K562 (cell line): ENCODE data around the gene NME7. TPM values are rescaled to one million over a fixed set of nuclear protein-coding genes. Genes with fewer than 3 reads are reported as not detected.

Experiments used
- BACH1 ChIP-seq: fragments of 200-800 bp; sonication (Bioruptor generic); IDR thresholded peaks from 2 replicates; pipeline ENCODE4 v1.6.1; 2016; ENCODE audit warnings: missing genetic modification characterization, missing compliant biosample characterization
- ELF1 ChIP-seq: fragments of 200-800 bp; sonication (Bioruptor generic); IDR thresholded peaks from 2 replicates; pipeline ENCODE4 v1.6.1; 2016; ENCODE audit warnings: missing genetic modification characterization, missing compliant biosample characterization
- KAT2B ChIP-seq: IDR thresholded peaks from one replicate; pipeline ENCODE4 v1.6.1; 2012; ENCODE audit warnings: low read depth, mild to moderate bottlenecking, control low read depth, inconsistent platforms, low read length, moderate library complexity
- KDM2B ChIP-seq: fragments of 250-450 bp; sonication (Bioruptor Pico); IDR thresholded peaks from 2 replicates; pipeline ENCODE4 v1.8.0; 2021; ENCODE audit warnings: mild to moderate bottlenecking, moderate library complexity
- KDM4B ChIP-seq, 2 experiments: fragments of 450-650 bp in 1 of 2; sonication (generic) in 1 of 2; IDR thresholded peaks; 2 replicates each; pipeline ENCODE4 v1.6.1; 2016 to 2017; ENCODE audit warnings: borderline replicate concordance in 2 of 2, antibody characterized with exemption in 1 of 2, low read depth in 1 of 2, mild to moderate bottlenecking in 1 of 2
- MIER1 ChIP-seq: fragments of 450-650 bp; IDR thresholded peaks from 2 replicates; pipeline ENCODE4 v1.6.1; 2016; ENCODE audit warnings: antibody characterized with exemption, mild to moderate bottlenecking, low read depth
- NFIC ChIP-seq: fragments of 450-650 bp; IDR thresholded peaks from 2 replicates; pipeline ENCODE4 v1.6.1; 2017; ENCODE audit warnings: mild to moderate bottlenecking, inconsistent platforms
- NKRF ChIP-seq: fragments of 450-650 bp; IDR thresholded peaks from 2 replicates; pipeline ENCODE4 v1.6.1; 2016; ENCODE audit warnings: borderline replicate concordance
- TEAD1 ChIP-seq, 2 experiments: fragments of 450-650 bp in 1 of 2; sonication (generic) in 1 of 2; formaldehyde crosslinking; IDR thresholded peaks; 2 replicates each; pipeline versions ENCODE4 v1.4.0 to v1.8.0; 2020 to 2022; ENCODE audit warnings: mild to moderate bottlenecking in 2 of 2, missing genetic modification reagents in 1 of 2
- ZFP36 ChIP-seq: fragments of 150-350 bp; IDR thresholded peaks from 2 replicates; pipeline ENCODE4 v1.6.1; 2018; ENCODE audit warnings: low read length, low read depth; ENCODE audit not compliant: partially characterized antibody
- ZKSCAN8 ChIP-seq: fragments of 200-800 bp; sonication (Bioruptor generic); IDR thresholded peaks from 2 replicates; pipeline ENCODE4 v1.6.1; 2016; ENCODE audit warnings: missing genetic modification characterization, missing compliant biosample characterization
- ZNF512 ChIP-seq: IDR thresholded peaks from 2 replicates; pipeline ENCODE4 v1.6.1; 2016; ENCODE audit warnings: missing genetic modification characterization, missing compliant biosample characterization
- ZNF75A ChIP-seq: fragments of 450-650 bp; formaldehyde crosslinking; IDR thresholded peaks from 2 replicates; pipeline ENCODE4 v1.4.0; 2020; ENCODE audit warnings: mild to moderate bottlenecking
- polyA plus RNA-seq, 8 experiments: library from polyadenylated mRNA; depleted of rRNA in 4 of 8; stranded (reverse) in 5 of 8; unstranded in 3 of 8; fragments of >200 nt; fragmentation: Nextera tagmentation in 2 of 8; fragmentation: Illumina TruSeq in 1 of 8; extraction: Ambion mirVana in 2 of 8; extraction: Trizol in 1 of 8; gene quantifications; 2 replicates each; pipeline versions ENCODE4 v1.2.1 to v1.2.3, GENCODE V29; 2011 to 2014; ENCODE audit warnings: inconsistent platforms in 1 of 8, missing spikeins in 1 of 8
- total RNA-seq, 7 experiments: library from RNA; depleted of rRNA in 6 of 7; stranded (reverse); fragments of >200 nt in 6 of 7; fragmentation: Illumina TruSeq in 2 of 7; extraction: Trizol in 2 of 7; gene quantifications; 2 replicates each; pipeline versions ENCODE4 v1.2.1 to v1.2.3, GENCODE V29; 2011 to 2021; ENCODE audit warnings: low replicate concordance in 1 of 7
- TF ChIP-seq, protein P1 (sequence below): fragments of 450-650 bp; IDR thresholded peaks from 2 replicates; pipeline ENCODE4 v1.6.1; 2018; ENCODE audit not compliant: partially characterized antibody
- TF ChIP-seq, protein P2 (sequence below): sonication (generic); formaldehyde crosslinking; IDR thresholded peaks from 2 replicates; pipeline ENCODE4 v1.8.1; 2023; ENCODE audit warnings: mild to moderate bottlenecking, missing genetic modification reagents
- TF ChIP-seq, protein P3 (sequence below): fragments of 250-450 bp; sonication (Bioruptor Pico); IDR thresholded peaks from 2 replicates; pipeline ENCODE4 v1.4.0; 2020

Gene NME7
- total and polyA plus RNA-seq, 9 of the 15 experiments (the other 6 are each of a cell fraction or from before 2014, with no cell fraction given): 7.9 to 43.2 (median 23.9) TPM

- no peak for TF ChIP-seq NKRF
- TF ChIP-seq KDM2B (CRISPR knock-in tag): no peak
- TF ChIP-seq, protein P1, sequence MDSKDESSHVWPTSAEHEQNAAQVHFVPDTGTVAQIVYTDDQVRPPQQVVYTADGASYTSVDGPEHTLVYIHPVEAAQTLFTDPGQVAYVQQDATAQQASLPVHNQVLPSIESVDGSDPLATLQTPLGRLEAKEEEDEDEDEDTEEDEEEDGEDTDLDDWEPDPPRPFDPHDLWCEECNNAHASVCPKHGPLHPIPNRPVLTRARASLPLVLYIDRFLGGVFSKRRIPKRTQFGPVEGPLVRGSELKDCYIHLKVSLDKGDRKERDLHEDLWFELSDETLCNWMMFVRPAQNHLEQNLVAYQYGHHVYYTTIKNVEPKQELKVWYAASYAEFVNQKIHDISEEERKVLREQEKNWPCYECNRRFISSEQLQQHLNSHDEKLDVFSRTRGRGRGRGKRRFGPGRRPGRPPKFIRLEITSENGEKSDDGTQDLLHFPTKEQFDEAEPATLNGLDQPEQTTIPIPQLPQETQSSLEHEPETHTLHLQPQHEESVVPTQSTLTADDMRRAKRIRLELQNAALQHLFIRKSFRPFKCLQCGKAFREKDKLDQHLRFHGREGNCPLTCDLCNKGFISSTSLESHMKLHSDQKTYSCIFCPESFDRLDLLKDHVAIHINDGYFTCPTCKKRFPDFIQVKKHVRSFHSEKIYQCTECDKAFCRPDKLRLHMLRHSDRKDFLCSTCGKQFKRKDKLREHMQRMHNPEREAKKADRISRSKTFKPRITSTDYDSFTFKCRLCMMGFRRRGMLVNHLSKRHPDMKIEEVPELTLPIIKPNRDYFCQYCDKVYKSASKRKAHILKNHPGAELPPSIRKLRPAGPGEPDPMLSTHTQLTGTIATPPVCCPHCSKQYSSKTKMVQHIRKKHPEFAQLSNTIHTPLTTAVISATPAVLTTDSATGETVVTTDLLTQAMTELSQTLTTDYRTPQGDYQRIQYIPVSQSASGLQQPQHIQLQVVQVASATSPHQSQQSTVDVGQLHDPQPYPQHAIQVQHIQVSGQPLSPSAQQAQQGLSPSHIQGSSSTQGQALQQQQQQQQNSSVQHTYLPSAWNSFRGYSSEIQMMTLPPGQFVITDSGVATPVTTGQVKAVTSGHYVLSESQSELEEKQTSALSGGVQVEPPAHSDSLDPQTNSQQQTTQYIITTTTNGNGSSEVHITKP: peak; percentile 82
- no peak; the same call in 1 of the 2 replicates for TF ChIP-seq MIER1
- no peak for TF ChIP-seq ZNF75A (CRISPR knock-in tag)
- TF ChIP-seq BACH1: 0 out of 2 replicates have a peak, but pooled peaks have one; percentile 9
- no peak for TF ChIP-seq ZKSCAN8 (CRISPR knock-in tag)
- TF ChIP-seq ELF1 (tag): peak; percentile 53; the same call in 1 of the 2 replicates
- TF ChIP-seq KDM4B (IDR thresholded peaks at IDR 0.05; ENCODE audit: borderline replicate concordance in 2 of 2, low read depth in 1 of 2): no peak
- 0 out of 4 replicates have a peak, but pooled peaks of 1 of the 2 experiments have one; percentile 29 for TF ChIP-seq TEAD1 (CRISPR knock-in tag; IDR thresholded peaks at IDR 0.05)
- TF ChIP-seq, protein P2, sequence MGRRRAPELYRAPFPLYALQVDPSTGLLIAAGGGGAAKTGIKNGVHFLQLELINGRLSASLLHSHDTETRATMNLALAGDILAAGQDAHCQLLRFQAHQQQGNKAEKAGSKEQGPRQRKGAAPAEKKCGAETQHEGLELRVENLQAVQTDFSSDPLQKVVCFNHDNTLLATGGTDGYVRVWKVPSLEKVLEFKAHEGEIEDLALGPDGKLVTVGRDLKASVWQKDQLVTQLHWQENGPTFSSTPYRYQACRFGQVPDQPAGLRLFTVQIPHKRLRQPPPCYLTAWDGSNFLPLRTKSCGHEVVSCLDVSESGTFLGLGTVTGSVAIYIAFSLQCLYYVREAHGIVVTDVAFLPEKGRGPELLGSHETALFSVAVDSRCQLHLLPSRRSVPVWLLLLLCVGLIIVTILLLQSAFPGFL (CRISPR knock-in tag): no peak
- TF ChIP-seq, protein P3, sequence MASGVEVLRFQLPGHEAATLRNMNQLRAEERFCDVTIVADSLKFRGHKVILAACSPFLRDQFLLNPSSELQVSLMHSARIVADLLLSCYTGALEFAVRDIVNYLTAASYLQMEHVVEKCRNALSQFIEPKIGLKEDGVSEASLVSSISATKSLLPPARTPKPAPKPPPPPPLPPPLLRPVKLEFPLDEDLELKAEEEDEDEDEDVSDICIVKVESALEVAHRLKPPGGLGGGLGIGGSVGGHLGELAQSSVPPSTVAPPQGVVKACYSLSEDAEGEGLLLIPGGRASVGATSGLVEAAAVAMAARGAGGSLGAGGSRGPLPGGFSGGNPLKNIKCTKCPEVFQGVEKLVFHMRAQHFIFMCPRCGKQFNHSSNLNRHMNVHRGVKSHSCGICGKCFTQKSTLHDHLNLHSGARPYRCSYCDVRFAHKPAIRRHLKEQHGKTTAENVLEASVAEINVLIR (CRISPR knock-in tag): no peak
- no peak for TF ChIP-seq KAT2B
- TF ChIP-seq ZFP36: peak; percentile 74
- no peak; the same call in 1 of the 2 replicates for TF ChIP-seq ZNF512 (tag)
- peak; percentile 56; the same call in 1 of the 2 replicates for TF ChIP-seq NFIC
Measured at GRCh38 chr1:169309178-169310166, 58.1 kb downstream of the NME7 start (continued).
